Liver (tissue), 3 donors: ENCODE data around the gene PCSK4.

Experiments
- EGR1 ChIP-seq, 2 donors: IDR thresholded peaks; 2 replicates each; pipeline ENCODE4 v1.6.1; 2016 to 2018; ENCODE audit warnings: antibody characterized with exemption in 2 of 2, low read depth in 2 of 2
- FOXA1 ChIP-seq: IDR thresholded peaks from 2 replicates; pipeline ENCODE4 v1.6.1; 2016; ENCODE audit warnings: antibody characterized with exemption
- GABPA ChIP-seq, 2 donors: IDR thresholded peaks in 1 of 2; conservative IDR thresholded peaks in 1 of 2; 2 replicates each; pipeline ENCODE4 v1.6.1; 2016; ENCODE audit warnings: antibody characterized with exemption in 2 of 2, mild to moderate bottlenecking in 1 of 2, moderate library complexity in 1 of 2
- HNF4G ChIP-seq: IDR thresholded peaks from 2 replicates; pipeline ENCODE4 v1.6.1; 2016; ENCODE audit warnings: antibody characterized with exemption
- JUND ChIP-seq, 2 donors: IDR thresholded peaks; 2 replicates each; pipeline ENCODE4 v1.6.1; 2016; ENCODE audit warnings: antibody characterized with exemption in 2 of 2
- RAD21 ChIP-seq, 2 donors: IDR thresholded peaks; 2 replicates each; pipeline ENCODE4 v1.6.1; 2016; ENCODE audit warnings: antibody characterized with exemption in 2 of 2, mild to moderate bottlenecking in 2 of 2
- SP1 ChIP-seq: IDR thresholded peaks from 2 replicates; pipeline ENCODE4 v1.6.1; 2018; ENCODE audit warnings: antibody characterized with exemption, mild to moderate bottlenecking
- TAF1 ChIP-seq: conservative IDR thresholded peaks from 2 replicates; pipeline ENCODE4 v1.6.1; 2016; ENCODE audit warnings: antibody characterized with exemption, mild to moderate bottlenecking
- YY1 ChIP-seq: IDR thresholded peaks from 2 replicates; pipeline ENCODE4 v1.6.1; 2016; ENCODE audit warnings: antibody characterized with exemption, mild to moderate bottlenecking
- TF ChIP-seq, protein P1 (sequence below): fragments of 150-350 bp; IDR thresholded peaks from 2 replicates; pipeline ENCODE4 v1.5.1; 2017; ENCODE audit warnings: improper control_type of control experiment, low read depth, low read length; ENCODE audit not compliant: missing input control
- TF ChIP-seq, protein P2 (sequence below): IDR thresholded peaks from 2 replicates; pipeline ENCODE4 v1.6.1; 2016; ENCODE audit warnings: antibody characterized with exemption
- TF ChIP-seq, protein P3 (sequence below): IDR thresholded peaks from 2 replicates; pipeline ENCODE4 v1.6.1; 2016; ENCODE audit warnings: antibody characterized with exemption
- TF ChIP-seq, protein P4 (sequence below): IDR thresholded peaks from 2 replicates; pipeline ENCODE4 v1.6.1; 2016; ENCODE audit warnings: antibody characterized with exemption
- TF ChIP-seq, protein P5 (sequence below): IDR thresholded peaks from 2 replicates; pipeline ENCODE4 v1.6.1; 2016; ENCODE audit warnings: antibody characterized with exemption, mild to moderate bottlenecking
- donor health status: healthy.
- donor health status: healthy.

DNA sequence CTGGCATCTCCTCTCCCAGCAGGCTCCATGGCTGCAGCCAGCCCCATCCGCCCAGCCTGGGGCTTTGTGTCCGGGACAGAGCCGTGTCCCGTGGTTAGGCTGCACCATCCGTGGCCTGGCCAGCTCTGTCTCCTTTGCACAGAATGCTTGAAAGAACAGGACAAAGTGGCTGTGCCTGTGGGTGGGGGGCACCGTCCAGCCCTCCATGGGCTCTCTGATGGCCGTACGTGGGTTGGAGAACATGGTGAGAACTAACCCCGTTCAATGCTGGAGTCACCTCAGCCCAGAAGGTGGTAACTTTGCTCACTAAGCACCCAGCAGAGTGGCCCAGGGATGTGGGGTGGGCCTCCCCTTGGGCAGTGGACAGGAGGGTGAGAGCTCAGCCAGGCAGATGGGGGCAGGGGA, 49.1 kb downstream of the PCSK4 start:
- TF ChIP-seq GABPA (IDR thresholded peaks at IDR 0.05 in 1 of 2, conservative IDR thresholded peaks at IDR 0.05 in 1 of 2) (no peak), TAF1 (no peak), YY1 (no peak), RAD21 (IDR thresholded peaks at IDR 0.05) (no peak), JUND (IDR thresholded peaks at IDR 0.05) (no peak), HNF4G (no peak), EGR1 (IDR thresholded peaks at IDR 0.05; ENCODE audit: low read depth in 2 of 2) (no peak), FOXA1 (no peak), SP1 (no peak)
- TF ChIP-seq, protein P1, sequence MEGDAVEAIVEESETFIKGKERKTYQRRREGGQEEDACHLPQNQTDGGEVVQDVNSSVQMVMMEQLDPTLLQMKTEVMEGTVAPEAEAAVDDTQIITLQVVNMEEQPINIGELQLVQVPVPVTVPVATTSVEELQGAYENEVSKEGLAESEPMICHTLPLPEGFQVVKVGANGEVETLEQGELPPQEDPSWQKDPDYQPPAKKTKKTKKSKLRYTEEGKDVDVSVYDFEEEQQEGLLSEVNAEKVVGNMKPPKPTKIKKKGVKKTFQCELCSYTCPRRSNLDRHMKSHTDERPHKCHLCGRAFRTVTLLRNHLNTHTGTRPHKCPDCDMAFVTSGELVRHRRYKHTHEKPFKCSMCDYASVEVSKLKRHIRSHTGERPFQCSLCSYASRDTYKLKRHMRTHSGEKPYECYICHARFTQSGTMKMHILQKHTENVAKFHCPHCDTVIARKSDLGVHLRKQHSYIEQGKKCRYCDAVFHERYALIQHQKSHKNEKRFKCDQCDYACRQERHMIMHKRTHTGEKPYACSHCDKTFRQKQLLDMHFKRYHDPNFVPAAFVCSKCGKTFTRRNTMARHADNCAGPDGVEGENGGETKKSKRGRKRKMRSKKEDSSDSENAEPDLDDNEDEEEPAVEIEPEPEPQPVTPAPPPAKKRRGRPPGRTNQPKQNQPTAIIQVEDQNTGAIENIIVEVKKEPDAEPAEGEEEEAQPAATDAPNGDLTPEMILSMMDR: no peak
- TF ChIP-seq, protein P2, sequence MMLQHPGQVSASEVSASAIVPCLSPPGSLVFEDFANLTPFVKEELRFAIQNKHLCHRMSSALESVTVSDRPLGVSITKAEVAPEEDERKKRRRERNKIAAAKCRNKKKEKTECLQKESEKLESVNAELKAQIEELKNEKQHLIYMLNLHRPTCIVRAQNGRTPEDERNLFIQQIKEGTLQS: no peak
- TF ChIP-seq, protein P3, sequence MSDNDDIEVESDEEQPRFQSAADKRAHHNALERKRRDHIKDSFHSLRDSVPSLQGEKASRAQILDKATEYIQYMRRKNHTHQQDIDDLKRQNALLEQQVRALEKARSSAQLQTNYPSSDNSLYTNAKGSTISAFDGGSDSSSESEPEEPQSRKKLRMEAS: no peak
- TF ChIP-seq, protein P4, sequence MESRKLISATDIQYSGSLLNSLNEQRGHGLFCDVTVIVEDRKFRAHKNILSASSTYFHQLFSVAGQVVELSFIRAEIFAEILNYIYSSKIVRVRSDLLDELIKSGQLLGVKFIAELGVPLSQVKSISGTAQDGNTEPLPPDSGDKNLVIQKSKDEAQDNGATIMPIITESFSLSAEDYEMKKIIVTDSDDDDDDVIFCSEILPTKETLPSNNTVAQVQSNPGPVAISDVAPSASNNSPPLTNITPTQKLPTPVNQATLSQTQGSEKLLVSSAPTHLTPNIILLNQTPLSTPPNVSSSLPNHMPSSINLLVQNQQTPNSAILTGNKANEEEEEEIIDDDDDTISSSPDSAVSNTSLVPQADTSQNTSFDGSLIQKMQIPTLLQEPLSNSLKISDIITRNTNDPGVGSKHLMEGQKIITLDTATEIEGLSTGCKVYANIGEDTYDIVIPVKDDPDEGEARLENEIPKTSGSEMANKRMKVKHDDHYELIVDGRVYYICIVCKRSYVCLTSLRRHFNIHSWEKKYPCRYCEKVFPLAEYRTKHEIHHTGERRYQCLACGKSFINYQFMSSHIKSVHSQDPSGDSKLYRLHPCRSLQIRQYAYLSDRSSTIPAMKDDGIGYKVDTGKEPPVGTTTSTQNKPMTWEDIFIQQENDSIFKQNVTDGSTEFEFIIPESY: no peak
- TF ChIP-seq, protein P5, sequence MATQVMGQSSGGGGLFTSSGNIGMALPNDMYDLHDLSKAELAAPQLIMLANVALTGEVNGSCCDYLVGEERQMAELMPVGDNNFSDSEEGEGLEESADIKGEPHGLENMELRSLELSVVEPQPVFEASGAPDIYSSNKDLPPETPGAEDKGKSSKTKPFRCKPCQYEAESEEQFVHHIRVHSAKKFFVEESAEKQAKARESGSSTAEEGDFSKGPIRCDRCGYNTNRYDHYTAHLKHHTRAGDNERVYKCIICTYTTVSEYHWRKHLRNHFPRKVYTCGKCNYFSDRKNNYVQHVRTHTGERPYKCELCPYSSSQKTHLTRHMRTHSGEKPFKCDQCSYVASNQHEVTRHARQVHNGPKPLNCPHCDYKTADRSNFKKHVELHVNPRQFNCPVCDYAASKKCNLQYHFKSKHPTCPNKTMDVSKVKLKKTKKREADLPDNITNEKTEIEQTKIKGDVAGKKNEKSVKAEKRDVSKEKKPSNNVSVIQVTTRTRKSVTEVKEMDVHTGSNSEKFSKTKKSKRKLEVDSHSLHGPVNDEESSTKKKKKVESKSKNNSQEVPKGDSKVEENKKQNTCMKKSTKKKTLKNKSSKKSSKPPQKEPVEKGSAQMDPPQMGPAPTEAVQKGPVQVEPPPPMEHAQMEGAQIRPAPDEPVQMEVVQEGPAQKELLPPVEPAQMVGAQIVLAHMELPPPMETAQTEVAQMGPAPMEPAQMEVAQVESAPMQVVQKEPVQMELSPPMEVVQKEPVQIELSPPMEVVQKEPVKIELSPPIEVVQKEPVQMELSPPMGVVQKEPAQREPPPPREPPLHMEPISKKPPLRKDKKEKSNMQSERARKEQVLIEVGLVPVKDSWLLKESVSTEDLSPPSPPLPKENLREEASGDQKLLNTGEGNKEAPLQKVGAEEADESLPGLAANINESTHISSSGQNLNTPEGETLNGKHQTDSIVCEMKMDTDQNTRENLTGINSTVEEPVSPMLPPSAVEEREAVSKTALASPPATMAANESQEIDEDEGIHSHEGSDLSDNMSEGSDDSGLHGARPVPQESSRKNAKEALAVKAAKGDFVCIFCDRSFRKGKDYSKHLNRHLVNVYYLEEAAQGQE: no peak
